CD1c-positive myeloid dendritic cell (primary cell): ENCODE measurements around the gene ZSCAN26.
A peak's percentile ranks its signal among the peaks of the same experiment; 100 is the strongest.
"Not testable (repeated sequence)": the region's sequence is repeated elsewhere in the genome, so short reads cannot be mapped to it uniquely, and the experiment has no call there.

Experiments
- DNase-seq: peaks from one replicate; pipeline ENCODE4 v3.0.0-alpha.2; 2016; ENCODE audit errors: extremely low spot score

ZSCAN26 gene

DNA sequence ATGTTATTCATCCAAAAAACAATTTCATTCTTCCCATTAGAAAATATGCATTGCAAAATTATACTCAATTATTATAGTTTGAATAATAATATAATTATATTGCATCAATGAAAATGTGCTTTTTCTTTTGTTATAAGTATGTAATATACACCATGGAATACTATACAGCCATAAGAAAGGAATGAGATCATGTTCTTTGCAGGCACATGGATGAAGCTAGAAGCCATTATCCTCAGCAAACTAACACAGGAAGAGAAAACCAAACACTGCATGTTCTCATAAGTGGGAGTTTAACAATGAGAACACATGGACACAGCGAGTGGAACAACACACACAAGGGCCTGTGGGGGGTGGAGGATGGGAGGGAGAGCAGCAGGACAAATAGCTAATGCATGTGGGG is 9.9 kb upstream of the ZSCAN26 start:
- no peak for DNase-seq

DNA sequence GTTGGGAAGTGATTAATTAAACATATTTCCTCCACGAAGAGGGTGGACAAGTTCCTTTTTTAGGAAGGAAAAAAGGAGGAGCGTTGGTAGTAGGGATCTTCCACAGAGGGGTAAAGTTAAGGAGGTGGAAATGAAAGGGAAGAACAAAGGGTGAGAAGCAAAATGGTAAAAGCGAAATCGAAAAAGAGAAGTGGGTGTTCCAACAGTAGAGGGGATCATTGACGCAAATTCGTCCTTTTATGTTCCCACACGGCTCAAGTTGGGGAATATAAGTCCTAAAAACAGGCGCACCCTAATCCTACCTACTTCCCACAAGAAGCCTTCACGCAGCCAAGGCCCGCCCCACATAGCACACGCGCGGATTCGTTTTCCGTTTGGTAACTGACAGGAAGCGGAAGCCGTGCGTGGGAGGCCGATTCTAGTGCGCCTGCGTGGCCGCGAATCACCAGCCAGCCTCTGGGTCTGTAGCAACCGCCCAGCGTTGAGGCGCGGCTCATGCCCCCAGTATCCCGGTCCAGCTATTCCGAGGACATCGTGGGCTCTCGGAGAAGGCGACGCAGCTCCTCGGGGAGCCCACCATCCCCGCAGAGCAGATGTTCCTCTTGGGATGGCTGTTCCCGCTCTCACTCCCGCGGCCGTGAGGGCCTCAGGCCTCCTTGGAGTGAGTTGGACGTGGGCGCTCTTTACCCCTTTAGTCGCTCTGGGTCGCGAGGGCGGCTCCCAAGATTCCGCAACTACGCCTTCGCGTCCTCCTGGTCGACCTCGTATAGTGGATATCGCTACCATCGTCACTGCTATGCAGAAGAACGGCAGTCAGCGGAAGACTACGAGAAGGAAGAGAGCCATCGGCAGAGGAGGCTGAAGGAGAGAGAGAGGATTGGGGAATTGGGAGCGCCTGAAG is 7.8 kb upstream of the ZSCAN26 start, which contains the start of gene NKAPL:
Gene NKAPL, plus strand, starts transcription at position 421 of the 901 bp plus-strand sequence. Its CDS starts 75 bp downstream, at position 496.
- peak; percentile 90 for DNase-seq

DNA sequence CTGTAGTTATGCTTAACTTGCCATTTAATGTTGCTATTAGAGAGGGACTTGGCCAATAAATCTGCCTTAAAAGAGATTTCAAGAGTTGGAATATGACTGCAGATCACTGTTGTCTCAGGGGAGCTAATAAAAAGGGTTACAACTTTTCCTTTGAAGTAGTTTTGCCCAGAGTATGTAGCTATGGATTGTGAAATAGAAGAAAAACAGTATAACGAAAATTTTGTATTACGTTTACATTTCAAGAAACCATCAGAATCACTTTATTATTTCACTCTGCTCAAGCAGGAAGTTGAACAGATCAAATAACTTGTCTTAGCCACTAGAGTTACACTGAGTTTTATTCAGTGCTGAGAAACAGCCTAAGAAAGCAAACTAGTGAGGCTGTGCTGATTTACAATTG is 3.0 kb upstream of the ZSCAN26 start:
- no peak for DNase-seq

DNA sequence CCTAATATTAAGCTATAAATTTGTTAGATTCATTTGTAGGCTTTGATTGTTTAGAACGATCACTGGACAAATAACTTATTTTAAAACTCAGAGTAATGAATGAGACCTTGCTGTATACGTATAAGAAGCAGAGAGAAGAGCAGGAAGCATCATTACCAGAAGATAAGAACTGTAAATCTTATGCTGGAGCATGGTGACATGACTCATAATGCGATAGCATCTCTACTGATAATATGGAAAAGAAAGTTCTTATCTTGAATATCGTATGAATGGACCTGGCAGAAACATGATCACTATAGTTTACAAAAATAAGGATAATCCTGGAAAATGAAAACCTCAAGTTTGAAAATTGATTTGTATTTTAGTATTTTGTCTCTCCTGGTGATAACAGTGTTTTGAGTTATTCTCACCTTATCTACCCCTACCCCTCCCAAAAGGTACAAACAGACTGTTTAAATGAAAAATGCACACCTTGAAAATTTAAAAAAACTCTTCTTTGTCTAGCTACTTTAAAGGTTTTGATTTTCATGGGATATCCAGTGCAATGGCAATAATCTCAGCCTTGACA is 2.0 kb upstream of the ZSCAN26 start:
- no peak for DNase-seq

- no peak for DNase-seq
Measured at GRCh38 chr6:28266563-28266961, 381 bp upstream of the ZSCAN26 start.

- DNase-seq, result no peak
Measured at GRCh38 chr6:28267695-28268059, 734 bp downstream of the ZSCAN26 start.

GRCh38 chr6:28269492-28269891 is 2.5 kb downstream of the ZSCAN26 start:
- DNase-seq, result no peak

DNA sequence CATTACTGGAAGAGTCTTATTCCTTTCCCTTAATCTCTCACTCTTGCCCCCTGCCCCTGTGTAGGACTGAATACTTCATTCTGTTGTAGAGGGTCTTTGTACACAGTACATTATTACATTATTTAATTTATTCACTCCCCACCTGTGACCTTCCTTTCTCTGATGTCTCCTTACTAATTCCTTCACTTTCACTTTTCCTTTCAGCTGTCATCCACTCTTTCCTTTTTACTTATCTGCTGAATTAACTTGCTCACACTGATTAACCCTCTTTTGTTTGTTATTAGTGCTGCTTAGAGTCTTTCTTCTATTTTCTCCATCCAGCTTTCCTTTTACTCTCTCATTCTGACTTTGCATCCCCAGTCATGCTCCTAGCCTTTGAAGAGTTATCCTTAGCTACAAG is 7.9 kb downstream of the ZSCAN26 start:
- no peak for DNase-seq

DNA sequence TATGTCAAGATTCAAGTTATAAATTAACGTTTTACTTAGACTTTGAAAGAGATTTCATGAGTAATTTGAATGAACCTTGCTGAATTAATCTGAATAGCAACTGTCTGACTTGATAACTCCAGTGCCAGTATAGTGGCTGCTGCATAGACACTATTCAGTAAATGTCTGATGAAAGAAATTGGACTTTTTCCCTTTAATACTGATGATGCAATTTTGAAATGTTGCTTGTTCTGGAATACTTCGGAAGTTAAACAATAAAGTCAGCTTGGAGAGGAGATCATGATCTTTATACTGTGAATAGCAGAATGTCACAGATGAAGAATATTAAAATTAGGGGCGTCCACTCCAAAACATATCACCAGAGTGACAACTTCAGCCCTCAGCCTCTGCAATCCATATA is 10.8 kb downstream of the ZSCAN26 start:
- no peak for DNase-seq

DNA sequence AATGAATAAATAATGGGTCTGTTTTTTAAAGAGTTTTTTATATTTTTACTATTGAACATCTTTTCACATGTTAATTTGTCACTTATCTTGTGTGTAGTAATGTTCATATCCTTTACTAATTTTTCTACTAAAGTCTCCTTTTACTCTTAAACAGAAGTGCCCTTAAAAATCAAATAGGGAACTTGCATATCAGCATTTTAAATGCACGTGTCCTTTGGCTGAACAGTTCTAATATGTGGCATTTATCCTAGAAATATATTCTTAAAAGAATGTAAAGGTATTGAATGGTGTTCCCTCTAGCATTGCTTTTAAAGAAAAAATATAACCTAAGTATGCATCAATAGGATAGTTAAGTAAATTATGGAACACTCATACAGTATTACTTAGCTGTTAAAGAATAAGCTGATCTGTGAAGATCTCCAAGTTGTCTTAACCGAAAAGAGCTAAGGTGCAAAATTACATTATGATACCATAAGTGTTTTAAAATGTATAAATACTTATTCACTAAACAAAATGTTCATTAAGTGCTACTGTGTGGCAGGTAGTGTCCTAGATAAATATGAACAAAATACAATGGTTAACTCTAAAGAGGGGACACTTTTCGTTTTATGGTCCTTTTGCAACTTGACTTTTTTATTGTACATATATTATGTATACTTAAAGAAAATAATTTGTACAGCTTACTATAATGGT is 13.8 kb downstream of the ZSCAN26 start:
- DNase-seq, result no peak

DNA sequence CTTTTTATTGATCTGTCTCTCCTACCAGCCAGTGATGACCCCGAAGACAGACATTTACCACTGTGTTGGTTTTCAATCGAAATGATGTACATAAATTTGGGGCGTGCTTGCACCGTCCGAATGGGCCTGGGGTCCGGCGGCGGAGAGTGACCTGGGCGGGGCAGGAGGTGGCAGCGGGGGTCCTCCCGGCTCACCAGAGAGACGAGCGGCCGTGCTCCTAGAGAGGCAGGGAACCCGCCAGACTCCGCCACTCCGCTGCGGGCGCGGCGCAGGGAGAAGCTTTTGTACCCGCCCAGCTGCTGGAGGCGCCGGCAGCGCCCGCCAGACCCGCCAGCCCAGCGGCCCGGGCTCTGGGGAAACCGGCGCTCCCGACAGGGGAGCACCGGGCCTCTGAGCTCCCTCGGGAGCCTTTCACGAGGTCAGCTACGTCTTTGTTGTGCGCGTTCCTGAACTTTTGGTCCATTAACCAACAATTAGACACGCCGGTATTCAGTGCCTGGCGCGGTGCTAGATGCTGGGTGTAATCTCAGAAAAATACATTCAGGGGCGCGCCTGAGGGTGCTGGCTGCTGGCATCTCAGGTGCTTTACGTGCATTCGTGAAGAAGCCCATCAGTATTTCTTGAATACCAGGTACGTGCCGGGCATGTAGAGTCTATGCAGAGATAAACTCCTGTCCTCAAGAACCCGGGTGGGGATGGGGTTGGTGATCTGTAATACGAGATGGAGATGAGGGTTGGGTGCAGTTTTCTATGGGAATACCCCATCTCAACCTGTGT is 14.5 kb downstream of the ZSCAN26 start, which contains the start of gene PGBD1:
Gene PGBD1, plus strand, starts transcription at position 285 of the 777 bp plus-strand sequence. CDS start 2,242 bp downstream, outside the sequence.
- DNase-seq, result peak; percentile 30

GRCh38 chr6:28282926-28283325 is 16.0 kb downstream of the ZSCAN26 start:
- no peak for DNase-seq

GRCh38 chr6:28291573-28291972 is 24.6 kb downstream of the ZSCAN26 start:
- no peak for DNase-seq

DNA sequence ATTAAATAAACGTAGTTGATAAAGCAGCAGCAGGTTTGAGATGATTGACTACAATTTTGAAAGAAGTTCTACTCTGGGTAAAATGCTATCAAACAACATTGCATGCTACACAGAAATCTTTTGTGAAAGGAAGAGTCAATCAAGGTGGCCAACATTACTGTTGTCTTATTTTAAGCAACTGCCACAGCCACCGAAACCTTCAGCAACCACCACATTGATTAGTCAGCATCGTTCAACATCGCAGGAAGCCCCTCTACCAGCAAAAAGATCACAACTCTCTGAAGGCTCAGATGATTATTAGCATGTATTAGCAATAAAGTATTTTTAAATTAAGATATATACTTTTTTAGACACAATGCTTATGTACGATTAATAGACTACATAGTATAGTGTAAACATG is 28.4 kb downstream of the ZSCAN26 start:
- no peak for DNase-seq

- no peak for DNase-seq
Measured at GRCh38 chr6:28296520-28297060, 29.6 kb downstream of the ZSCAN26 start.

DNA sequence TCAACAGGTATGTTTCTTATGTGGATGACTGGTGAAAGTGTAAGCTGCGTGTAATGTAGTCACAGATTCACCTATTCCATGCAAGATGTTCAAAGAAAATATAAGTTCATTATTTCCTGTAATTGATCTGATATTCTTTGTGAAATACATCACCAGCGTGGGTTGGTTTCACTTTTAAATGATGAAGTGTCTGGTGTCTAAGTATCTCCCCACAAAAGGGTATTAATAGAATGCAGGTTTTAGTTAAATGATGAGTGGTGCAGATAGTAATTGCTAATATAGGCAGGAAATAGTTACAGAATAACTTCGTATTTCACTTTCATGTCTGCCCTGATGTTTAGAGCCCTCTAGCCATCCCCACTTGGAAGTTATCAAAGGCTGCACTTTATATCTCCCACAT is 36.6 kb downstream of the ZSCAN26 start:
- DNase-seq, result no peak

GRCh38 chr6:28306363-28306762 is 39.4 kb downstream of the ZSCAN26 start:
- DNase-seq, result not testable (repeated sequence)

DNA sequence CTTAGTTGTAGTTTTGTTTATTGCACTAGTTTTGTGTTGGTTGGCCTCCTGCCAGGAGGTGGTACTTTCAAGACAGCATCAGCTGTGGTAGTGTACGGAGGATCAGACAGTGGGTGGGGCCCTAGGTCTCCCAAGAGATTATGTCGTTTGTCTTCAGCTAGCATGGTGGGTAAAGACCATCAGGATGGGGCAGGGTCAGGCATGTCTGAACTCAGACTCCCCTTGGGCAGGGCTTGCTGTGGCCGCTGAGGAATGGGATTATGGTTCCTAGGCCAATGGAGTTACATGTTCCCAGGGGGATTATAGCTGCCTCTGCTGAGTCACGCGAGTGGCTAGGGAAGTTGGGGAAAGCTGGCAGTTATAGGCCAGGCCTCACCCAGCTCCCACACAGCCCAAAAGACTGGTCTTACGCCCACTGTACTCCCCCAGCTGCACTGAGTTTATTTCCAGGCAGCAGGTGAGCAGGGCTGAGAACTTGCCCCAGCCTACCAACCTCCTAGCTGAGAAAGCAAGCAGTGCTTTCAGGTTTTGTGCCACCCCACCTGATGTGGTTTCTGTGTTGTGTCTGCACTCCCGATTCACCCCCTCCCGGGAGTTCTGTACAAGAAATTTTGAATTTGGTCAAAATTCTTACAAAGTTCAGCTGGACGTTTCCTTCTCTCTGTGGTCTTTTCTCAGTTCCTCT is 44.3 kb downstream of the ZSCAN26 start:
- DNase-seq, result no peak

- no peak for DNase-seq
Measured at GRCh38 chr6:28312939-28313338, 46.0 kb downstream of the ZSCAN26 start.

GRCh38 chr6:28315628-28316027 is 48.7 kb downstream of the ZSCAN26 start:
- DNase-seq, result no peak

GRCh38 chr6:28317866-28318265 is 50.9 kb downstream of the ZSCAN26 start:
- not testable (repeated sequence) for DNase-seq
